WTC11 (cell line): ENCODE results near the gene COL9A1.

ENCODE experiments used
- CTCF ChIP-seq: fragments of 200-600 bp; IDR thresholded peaks from 2 replicates; pipeline ENCODE4 v1.8.0; 2022; ENCODE audit warnings: antibody characterized with exemption
- FOXJ3 ChIP-seq: sonication (generic); formaldehyde crosslinking; IDR thresholded peaks from 2 replicates; pipeline ENCODE4 v1.9.0; 2021; ENCODE audit warnings: missing genetic modification reagents, mild to moderate bottlenecking, borderline replicate concordance
- MAX ChIP-seq: sonication (generic); formaldehyde crosslinking; IDR thresholded peaks from 2 replicates; pipeline ENCODE4 v1.8.0; 2022; ENCODE audit warnings: mild to moderate bottlenecking, missing genetic modification reagents
- NR3C1 ChIP-seq: sonication (generic); formaldehyde crosslinking; conservative IDR thresholded peaks from 2 replicates; pipeline ENCODE4 v1.8.1; 2023; ENCODE audit warnings: low read depth, mild to moderate bottlenecking, missing genetic modification reagents
- PRDM15 ChIP-seq: sonication (generic); formaldehyde crosslinking; IDR thresholded peaks from 2 replicates; pipeline ENCODE4 v1.8.0; 2022; ENCODE audit warnings: missing genetic modification reagents
- ZBTB21 ChIP-seq: sonication (generic); formaldehyde crosslinking; IDR thresholded peaks from 2 replicates; pipeline ENCODE4 v1.8.1; 2023; ENCODE audit warnings: mild to moderate bottlenecking, missing genetic modification reagents, borderline replicate concordance
- ZSCAN18 ChIP-seq: fragments of 250-450 bp; sonication (Bioruptor Pico); IDR thresholded peaks from 2 replicates; pipeline ENCODE4 v2.1.2; 2022; ENCODE audit warnings: mild to moderate bottlenecking, moderate library complexity

GRCh38 chr6:70277470-70277869 lies 25.4 kb downstream of the COL9A1 start:
- TF ChIP-seq CTCF (no peak), MAX (no peak), NR3C1 (CRISPR knock-in tag) (no peak), ZBTB21 (CRISPR knock-in tag) (no peak), FOXJ3 (CRISPR knock-in tag) (no peak), ZSCAN18 (no peak), PRDM15 (CRISPR knock-in tag) (no peak)
